GM19455 (cell line): ENCODE measurements around the gene CCDC138.

ENCODE experiments used
- ATAC-seq: cut with Tn5 transposase; IDR thresholded peaks from one replicate; pipeline ENCODE4 v1.9.1; 2021; ENCODE audit not compliant: unreplicated experiment

The CCDC138 gene

GRCh38 chr2:108893277-108893676, 106.7 kb downstream of the CCDC138 start:
- no peak for ATAC-seq

GRCh38 chr2:108894766-108895165, 108.2 kb downstream of the CCDC138 start:
- no peak for ATAC-seq

GRCh38 chr2:108895188-108895587, 108.6 kb downstream of the CCDC138 start:
- no peak for ATAC-seq

- no peak for ATAC-seq
These were observed 110.2 kb downstream of the CCDC138 start for GRCh38 chr2:108896741-108897140.

- no peak for ATAC-seq
These were observed 111.9 kb downstream of the CCDC138 start for GRCh38 chr2:108898315-108899082.

GRCh38 chr2:108904680-108905079, 118.1 kb downstream of the CCDC138 start:
- no peak for ATAC-seq

- no peak for ATAC-seq
These were observed 118.6 kb downstream of the CCDC138 start for GRCh38 chr2:108905176-108905575.

GRCh38 chr2:108905906-108906305, 119.3 kb downstream of the CCDC138 start:
- ATAC-seq: no peak

- no peak for ATAC-seq
These were observed 120.0 kb downstream of the CCDC138 start for GRCh38 chr2:108906403-108907077.

GRCh38 chr2:108907822-108908712, 121.5 kb downstream of the CCDC138 start:
- no peak for ATAC-seq

GRCh38 chr2:108908713-108909070, 122.1 kb downstream of the CCDC138 start:
- ATAC-seq: no peak

GRCh38 chr2:108909275-108909823, 122.8 kb downstream of the CCDC138 start:
- no peak for ATAC-seq

GRCh38 chr2:108910011-108910431, 123.5 kb downstream of the CCDC138 start:
- no peak for ATAC-seq

- ATAC-seq: no peak
These were observed 124.2 kb downstream of the CCDC138 start for GRCh38 chr2:108910541-108911396.

GRCh38 chr2:108911401-108911800, 124.8 kb downstream of the CCDC138 start:
- no peak for ATAC-seq

- ATAC-seq: no peak
These were observed 125.4 kb downstream of the CCDC138 start for GRCh38 chr2:108911807-108912628.

GRCh38 chr2:108912629-108912902, 126.0 kb downstream of the CCDC138 start:
- ATAC-seq: no peak

- ATAC-seq: no peak
These were observed 129.7 kb downstream of the CCDC138 start for GRCh38 chr2:108916122-108916795.

GRCh38 chr2:108916796-108917421, 130.3 kb downstream of the CCDC138 start:
- ATAC-seq: no peak
